D341Med (cell line): ENCODE data around the gene ACBD3.

Experiments
- DNase-seq: peaks from one replicate; pipeline ENCODE4 v3.0.0; 2012; ENCODE audit warnings: low spot score

The ACBD3 gene

DNA sequence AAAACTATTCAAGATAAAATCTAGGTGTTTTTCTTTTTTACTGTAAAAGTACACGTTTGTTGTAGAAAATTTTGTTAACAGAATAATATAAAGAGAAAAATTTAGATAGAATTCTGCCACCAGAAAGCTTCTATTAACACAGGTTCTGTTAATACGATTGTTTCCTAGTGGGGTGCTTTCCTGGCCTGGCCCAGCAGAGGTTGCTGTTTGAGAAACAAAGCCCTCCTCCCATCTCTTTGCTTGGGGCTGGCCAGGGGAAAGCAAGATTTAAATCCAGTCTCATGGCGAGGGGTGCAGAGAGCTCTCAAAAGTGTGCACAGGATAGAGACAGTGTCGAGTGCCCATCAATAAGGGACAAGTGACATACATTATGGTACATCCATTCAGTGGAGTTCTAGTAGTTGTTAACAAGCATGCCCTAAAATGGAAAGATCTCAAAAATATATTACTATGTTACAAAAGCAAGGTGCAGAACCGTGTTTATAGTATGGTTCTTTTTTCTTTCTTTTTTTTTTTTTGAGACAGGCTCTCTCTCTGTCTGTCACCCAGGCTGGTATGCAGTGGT lies 14.6 kb upstream of the ACBD3 start:
- peak; percentile 66 for DNase-seq

DNA sequence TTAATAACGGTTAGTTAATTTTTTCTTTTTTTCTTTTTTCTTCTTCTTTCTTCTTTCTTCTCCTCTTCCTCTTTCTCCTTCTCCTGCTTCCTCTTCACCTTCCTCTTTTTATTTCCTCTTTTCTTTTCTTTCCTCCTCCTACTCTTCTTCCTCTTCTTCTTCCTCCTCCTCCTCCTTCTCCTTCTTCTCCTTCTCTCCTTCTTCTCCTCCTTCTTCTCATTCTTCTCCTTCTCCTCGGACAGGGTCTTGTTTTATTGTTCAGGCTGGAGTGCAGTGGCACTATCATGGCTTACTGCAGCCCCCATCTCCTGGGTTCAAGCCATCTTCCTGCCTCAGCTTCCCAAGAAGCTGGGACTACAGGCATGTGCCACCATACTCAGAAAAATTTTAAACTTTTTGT lies 13.4 kb upstream of the ACBD3 start:
- DNase-seq, result no peak

DNA sequence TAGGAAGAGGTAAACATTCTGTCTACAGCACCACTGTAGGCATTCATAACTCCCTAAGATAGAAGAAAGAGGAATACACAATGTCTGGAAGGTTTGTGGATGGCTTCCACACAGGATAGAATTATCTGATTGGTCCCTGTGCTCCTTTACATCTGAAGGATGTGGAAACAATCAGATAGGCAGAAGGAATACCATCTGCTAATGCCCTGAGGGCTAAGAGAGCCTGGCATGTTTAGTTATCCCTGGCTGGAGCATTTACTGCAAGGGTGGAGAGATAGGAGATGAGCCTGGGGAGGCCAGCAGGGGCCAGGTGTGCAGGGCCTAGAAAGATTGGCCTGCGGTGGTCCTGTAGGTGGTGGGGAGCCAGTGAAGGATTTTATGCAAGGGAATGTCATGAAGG lies 8.6 kb upstream of the ACBD3 start:
- no peak for DNase-seq

DNA sequence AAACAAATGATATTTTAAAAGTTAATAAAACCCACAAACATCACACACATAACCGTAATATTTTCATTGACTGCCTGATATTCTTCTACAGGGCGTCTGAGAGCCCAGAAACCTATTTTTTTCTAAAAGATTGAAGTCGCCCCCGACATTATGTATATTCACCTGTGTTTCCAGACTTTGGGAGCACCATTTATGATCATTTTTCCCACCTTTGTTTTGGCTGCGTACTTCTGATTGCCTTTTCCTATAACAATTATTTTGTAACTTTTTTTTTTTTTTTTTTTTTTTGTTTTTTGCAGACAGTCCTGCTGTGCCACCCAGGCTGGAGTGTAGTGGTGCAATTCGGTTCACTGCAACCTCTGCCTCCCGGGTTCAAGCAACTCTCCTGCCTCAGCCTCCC lies 839 bp upstream of the ACBD3 start:
- no peak for DNase-seq

DNA sequence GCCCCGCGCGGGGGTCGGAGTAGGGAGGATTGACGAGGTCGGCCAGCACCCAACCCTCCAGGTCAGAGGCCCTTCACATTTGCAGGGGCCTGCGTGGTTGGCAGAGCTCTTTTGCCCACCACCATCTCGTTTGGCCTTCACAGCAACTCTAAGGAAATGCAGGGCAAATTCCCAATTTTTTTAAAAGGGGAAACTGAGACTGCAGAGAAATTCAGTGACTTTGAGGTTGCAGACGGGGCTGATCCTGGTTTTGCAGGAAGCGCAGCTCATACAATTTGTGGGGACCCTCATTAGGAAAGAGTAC lies 430 bp upstream of the ACBD3 start:
- DNase-seq, result no peak

DNA sequence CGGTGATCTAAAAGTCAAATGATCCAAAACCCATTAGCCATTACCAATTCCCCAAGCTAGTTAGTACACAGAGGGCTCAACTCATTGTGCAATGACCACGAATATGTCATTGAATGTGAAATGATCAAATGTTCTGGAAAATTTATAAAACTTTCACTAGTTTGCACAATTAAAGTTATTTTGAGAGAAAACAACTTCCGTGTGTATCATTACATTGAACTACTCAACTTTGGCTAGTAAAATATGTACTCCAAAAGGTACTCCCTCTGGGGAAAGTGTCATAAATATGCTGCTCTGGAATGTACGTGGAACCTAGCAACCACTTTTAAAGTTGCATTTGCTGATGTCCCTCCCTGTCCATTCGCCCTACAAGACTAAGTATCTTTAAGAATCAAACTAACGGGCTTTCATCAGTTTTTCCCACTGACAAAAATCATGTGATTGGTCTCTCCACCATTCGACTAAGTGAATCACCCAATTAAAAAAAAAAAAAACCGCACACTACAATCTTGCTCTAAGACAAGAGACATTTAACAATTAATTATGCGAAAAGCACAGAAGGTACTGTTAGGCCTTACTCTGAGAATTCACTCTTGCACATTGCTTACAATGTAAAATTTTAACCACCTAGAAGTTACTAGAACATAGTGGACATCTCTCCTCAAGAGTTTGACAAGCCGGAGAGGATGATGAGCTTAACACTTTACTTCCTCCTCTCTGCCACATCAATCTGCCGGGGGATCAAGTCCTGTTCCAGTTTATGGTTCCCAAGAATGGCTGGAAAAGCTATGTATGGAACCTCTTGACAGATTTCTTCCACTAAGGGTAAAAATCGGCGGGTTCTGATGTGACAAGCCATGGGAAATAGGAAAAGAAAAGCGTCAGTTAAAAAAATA lies 1.2 kb downstream of the ACBD3 start:
- no peak for DNase-seq

DNA sequence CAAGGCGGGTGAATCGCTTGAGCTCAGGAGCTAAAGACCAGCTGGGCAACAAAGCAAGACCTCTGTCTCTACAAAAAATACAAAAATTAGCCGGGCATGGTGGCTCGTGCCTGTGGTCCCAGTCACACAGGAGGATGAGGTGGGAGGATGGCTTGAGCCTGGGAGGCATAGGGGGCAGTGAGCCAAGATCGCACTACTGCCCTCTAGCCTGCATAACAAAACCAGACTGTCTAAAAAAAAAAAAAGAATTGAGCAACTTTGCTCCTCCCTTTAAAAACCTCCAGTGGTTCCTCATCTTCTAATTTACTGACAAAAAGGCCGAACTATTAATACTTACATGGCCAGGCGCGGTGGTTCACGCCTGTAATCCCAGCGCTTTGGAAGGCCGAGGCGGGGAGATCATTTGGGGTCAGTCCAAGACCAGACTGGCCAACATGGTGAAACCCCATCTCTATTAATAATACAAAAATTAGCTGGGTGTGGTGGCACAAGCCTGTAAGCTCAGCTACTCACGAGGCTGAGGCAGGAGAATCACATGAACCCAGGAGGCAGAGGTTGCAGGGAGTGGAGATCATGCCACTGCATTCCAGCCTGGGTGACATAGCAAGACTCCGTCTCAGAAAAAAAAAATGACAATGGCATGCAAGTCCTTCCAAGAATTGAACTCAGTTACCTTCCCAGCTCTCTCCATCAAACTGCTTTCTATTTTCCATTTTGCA lies 4.4 kb downstream of the ACBD3 start:
- peak; percentile 58 for DNase-seq

DNA sequence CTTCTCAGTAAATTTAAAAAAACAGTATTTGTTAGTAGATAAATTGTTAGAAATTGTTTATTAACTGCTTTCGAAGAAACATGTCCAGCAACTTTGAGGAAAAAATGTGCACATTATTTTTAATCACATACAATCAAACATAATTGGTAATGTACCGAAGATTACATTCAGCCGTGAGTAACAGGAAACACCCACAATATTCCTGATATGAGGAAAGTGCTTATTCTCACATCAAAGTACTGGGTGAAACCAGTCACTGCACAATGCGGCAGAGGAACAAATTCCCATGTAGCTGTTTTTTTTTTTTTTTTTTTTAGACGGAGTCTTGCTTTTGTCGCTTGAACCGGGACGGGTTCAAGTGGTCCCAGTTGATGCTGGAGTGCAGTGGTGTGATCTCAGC lies 9.7 kb downstream of the ACBD3 start:
- no peak for DNase-seq

DNA sequence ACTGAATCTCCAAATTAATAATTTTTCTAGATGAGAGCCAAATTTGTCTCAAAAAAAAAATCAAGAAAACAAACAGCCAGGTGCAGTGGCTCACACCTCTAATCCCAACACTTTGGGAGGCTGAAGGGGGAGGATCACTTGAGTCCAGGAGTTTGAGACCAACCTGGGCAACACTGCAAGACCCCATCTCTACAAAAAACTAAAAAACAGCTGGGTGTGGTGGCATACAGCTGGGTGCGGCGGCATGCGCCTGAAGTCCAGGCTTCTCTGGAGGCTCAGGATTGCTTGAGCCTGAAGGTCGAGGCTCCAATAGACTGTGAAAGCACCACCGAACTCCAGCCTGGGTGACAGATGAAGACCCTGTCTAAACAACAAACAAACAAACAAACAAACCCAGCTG lies 14.0 kb downstream of the ACBD3 start:
- DNase-seq, result no peak

DNA sequence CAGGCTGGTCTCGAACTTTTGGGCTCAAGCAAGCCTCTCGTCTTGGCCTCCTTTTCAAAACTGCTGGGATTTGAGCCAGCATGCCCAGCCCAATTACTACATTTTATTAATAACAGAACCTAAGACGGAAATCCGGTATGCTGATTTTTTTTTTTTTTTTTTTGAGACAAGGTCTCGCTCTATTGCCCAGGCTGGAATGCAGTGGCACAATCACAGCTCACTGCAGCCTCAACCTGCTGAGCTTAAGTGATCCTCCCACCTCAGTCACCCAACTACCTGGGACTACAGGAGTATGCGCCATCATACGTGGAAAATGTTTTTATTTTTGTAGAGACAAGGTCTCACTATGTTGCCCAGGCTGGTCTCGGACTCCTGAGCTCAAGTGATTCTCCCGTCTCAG lies 20.2 kb downstream of the ACBD3 start:
- DNase-seq, result no peak

DNA sequence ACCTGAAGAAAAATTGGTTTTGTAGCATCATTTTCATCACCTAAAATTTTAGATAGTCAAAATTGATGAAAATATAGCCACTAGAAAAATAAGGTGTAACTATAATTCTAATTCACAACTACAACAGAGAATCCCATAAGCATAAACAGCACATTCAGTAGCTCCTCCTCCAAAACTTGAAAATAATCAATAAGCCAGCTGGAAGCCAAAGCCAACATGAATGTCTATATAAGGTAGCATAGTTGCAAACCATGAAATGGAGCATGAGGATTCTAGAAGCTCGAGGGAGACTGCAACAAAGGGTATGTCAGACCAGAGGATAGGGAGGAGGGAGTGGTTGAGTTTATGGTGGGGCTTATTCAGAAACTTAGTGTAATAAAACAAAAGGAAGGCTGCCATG lies 22.4 kb downstream of the ACBD3 start:
- DNase-seq, result no peak

DNA sequence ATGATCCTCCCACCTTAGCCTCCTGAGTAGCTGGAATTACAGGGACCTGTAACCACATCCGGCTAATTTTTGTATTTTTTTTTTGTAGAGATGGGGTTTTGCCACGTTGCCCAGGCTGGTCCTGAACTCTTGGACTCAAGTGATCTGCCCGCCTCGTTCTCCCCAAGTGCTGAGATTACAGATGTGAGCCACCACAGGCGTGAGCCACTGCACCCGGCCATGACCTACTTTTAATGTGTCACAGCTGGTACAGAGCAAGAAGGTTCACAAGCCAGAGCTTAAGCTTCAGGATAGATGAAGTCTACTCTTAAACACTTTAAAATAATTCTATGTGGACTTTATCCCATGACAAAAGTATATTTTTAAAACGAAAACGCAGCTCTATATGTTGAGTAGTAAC lies 23.6 kb downstream of the ACBD3 start:
- DNase-seq, result no peak

DNA sequence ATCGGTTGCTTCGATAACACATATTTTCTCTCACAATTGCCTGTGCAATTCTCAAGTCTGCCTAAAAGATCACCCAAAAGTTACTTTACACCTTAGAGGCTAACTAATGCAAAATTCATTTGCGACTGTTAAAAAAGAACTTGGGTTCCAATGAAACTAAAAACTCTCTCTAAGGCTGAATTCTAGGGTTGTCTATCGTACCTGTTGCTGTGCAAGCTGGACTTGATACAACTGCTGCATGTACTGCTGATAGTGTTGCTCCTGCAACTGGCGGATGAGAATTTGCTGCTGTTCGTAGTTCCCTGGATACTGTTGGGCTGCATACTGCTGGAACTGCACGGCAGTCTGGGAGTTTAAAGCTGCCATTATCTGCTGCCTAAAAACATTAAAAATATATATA lies 27.6 kb downstream of the ACBD3 start:
- no peak for DNase-seq

DNA sequence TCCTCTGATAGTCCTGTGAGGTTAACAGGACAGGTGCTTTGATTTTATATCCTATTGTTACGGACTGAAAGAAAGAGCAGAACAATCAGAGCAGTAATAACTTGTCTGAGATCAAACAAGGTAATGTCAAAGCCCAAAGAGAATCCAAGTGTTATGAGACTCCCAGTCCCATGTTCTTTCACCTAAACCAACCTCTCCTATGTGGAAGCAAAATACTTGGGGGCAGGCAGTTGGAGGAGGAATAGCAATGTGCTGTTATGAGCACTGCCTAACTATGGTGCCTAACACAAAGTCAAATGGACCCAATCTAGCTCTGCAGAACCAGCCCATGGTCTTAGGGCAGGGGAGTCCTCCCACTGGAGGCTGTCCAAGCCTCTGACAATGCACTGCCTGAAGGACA lies 28.1 kb downstream of the ACBD3 start:
- no peak for DNase-seq

DNA sequence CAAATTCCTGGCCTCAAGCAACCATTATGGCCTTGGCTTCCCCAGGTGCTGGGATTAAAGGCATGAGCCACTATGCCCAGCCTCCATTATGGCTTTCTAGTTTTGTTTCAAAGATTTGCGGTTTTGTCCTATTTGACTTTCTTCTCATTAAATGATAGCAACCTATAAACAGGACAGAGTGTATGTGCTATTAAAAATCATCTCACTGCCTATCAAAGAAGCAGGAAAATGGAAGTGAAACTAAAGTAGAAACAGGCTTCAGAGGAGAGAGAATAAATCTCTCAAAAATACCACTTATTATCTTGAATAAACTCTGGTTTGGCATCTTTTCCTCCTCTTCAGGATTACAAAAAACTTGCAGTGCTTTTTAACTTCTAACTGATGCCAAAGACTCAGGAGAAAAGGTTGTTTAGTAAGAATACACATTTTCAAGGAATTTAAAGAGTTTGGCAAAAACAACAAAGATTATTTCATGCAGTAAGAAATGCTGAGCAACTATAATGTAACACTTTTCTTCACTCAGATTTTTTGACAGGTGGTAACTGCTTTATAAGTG lies 28.7 kb downstream of the ACBD3 start:
- DNase-seq, result no peak

DNA sequence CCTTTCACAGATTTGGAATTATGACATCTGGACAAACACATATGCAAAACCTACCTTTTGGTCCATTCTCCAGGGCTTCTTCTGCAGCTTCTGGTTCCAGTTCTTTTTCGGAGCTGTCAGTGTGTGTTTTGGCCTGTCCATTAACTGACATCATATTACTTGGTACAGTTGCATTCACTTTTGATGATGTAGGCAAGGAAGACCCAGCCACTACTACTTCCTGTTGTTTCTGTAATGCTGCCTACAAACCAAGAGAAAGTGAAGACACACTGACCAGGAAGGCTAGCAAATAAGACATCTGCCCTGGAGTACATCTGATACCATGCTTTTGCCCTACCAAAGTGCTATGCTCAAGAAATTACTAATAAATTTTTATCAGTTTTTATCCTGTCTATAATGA lies 31.9 kb downstream of the ACBD3 start:
- DNase-seq, result no peak

DNA sequence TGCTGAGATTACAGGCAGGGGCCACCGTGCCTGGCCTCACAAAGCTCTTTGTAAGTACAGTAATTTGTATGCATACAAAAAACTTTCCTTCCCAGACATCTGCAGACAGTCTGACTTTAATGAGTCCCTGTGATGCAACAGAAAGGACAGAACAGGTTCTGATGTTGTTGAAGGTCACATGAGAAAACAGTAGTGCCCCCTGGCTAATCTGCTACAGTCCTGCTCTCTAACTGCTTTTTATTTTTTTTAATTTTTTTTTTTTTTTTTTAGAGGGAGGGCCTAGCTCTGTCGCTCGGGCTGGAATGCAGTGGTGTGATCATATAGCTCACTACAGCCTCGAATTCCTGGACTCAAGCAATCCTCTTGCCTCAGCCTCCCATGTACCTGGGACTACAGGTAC lies 36.7 kb downstream of the ACBD3 start:
- DNase-seq, result no peak

DNA sequence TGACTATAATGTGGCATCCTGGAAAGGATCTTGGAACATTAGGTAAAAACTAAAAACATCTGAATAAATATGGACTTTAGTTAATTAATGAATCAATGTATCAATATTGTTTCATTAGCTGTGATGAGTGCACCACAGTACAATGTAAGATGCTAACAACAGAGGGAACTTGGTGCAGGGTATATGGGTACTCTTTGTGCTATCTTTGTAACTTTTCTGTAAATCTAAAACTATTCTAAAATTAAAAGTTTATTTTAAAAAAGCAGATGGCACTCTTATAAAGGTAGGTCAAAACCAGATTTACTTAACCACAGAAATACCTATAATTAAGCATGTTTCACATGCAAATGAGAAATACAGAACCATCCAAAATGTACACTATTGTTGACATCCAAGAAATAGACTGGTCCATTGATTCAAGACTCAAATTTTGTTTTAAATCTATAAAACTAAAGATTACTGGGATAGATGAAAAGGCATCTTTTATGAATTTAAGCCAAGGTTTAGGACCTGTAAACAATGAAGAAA lies 38.4 kb downstream of the ACBD3 start:
- DNase-seq, result no peak

DNA sequence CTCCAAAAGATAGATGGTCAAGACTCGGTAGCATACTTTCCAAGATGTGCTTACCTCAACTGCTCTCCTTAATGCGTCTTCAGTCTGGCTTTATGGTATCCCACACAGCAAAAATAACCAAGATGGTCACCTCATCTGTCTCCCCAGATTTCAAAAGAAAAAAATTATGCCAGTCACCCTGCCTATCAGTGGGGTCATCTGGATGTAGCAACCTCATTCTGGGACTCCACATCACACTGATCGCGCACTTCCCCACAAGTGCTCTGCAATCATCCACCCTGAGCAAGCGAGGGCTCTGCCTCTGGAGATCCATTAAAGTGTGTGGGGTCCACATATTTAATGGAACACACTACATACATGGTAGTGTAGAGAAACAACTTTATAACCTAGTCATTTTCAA lies 42.5 kb downstream of the ACBD3 start:
- DNase-seq, result no peak

DNA sequence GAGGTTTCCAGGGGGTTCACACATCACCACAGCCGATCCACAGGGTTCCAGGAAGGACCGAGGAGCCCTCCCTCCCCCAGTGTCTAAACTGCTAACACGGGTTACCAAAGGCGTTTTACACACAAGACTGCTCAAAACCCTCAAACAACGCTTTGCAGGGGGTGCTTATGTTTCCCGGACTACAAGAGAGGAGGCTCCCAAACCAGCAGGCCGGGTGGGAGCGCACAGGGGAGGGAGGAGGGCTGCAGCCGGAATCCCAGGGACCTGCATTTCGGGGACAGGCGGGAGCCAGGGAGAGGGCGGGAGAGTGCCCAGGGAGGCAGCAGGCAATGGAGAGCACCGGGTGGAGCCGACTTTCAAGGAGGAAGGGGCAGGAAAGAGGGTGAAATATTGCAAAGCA lies 50.8 kb downstream of the ACBD3 start:
- DNase-seq, result peak; percentile 30

DNA sequence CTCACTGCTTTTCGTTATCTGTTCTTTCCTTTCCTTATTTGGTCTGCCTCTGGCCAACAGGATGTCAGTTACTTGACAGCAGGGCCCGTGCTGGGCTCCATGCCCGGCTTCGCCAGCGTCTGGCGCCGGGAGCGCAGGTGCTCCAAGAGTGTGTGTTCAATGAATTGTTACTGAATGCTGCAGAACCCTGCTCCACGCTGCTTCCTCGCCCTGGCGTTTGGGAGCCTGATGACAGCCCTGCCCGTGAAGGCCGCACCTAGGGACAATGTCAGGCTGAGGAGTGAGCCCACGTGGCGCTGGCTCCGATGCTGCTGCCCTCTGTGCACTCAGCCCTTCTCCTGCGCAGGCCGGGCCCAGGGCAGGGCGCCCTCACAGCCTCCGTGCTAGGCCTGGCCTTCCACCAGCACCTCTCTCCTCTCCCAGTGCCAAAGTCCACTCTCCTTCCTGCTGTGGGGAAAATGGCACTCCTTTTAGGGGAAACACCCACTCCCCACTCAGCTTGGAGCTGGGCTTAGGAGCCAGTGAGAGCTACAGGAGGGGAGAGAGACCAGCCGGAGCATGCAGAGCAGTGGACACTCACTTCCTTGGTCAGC lies 51.4 kb downstream of the ACBD3 start:
- peak; percentile 36 for DNase-seq
